Gastroesophageal sphincter (tissue), 3 donors: ENCODE results near the gene RALGPS1.

ENCODE experiments used
- POLR2A ChIP-seq, 2 donors: fragments of 450-650 bp; IDR thresholded peaks; one replicate each; pipeline ENCODE4 v1.6.1; 2017; ENCODE audit warnings: antibody characterized with exemption in 2 of 2, mild to moderate bottlenecking in 2 of 2, moderate library complexity in 1 of 2
- TF ChIP-seq, protein P1 (sequence below), 4 experiments: fragments of 200-600 bp in 2 of 4; fragments of 450-650 bp in 2 of 4; sonication (generic) in 1 of 4; IDR thresholded peaks; one replicate each; pipeline ENCODE4 v1.5.1; 2017 to 2019; ENCODE audit warnings: antibody characterized with exemption in 4 of 4, mild to moderate bottlenecking in 2 of 4, moderate library complexity in 2 of 4

DNA sequence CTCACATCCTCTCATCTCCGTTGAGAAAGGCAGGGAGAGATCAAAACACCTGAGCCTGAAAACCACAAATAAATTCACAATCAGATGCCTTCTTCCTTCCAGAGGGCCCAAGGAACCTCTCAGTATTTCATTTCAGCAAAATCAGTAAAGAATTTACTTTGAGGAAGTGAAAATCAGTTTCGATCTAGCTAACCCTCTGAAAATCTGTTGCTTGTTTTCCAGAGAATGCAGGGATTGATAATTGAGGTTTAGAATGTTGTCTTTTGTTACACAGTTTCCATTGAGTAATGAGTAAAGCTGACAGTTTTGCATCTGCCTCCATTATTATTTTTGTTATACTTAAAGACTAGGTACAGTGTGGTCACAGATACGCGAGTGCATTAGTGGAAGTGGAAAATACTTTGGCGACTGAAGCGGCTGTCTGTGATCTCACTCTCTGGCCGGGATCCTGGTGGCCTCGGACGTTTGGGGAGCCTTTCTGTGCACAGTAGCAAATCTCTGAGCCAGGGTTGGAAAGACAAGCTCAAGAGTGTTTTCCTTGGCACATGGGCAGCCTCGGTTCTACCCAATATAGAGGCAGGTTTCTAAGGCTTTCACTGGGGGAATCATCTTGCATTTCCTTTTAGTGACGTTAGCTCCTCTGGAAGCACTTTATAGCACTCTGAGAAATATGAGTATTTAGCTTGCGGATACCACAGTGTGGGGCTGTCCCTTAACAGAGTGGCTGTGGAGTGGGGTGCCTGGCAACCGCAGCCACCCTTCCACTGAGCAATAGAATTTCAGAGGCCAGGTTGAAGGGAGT is 240.0 kb downstream of the RALGPS1 start:
- TF ChIP-seq, protein P1, sequence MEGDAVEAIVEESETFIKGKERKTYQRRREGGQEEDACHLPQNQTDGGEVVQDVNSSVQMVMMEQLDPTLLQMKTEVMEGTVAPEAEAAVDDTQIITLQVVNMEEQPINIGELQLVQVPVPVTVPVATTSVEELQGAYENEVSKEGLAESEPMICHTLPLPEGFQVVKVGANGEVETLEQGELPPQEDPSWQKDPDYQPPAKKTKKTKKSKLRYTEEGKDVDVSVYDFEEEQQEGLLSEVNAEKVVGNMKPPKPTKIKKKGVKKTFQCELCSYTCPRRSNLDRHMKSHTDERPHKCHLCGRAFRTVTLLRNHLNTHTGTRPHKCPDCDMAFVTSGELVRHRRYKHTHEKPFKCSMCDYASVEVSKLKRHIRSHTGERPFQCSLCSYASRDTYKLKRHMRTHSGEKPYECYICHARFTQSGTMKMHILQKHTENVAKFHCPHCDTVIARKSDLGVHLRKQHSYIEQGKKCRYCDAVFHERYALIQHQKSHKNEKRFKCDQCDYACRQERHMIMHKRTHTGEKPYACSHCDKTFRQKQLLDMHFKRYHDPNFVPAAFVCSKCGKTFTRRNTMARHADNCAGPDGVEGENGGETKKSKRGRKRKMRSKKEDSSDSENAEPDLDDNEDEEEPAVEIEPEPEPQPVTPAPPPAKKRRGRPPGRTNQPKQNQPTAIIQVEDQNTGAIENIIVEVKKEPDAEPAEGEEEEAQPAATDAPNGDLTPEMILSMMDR (IDR thresholded peaks at IDR 0.05), result peak in 1 of 4 experiments; percentile 11
- no peak for TF ChIP-seq POLR2A (IDR thresholded peaks at IDR 0.05)
